Prostate gland (tissue), 2 donors: ENCODE data around the gene LPCAT3.
"Not testable (repeated sequence)": the region's sequence is repeated elsewhere in the genome, so short reads cannot be mapped to it uniquely, and the experiment has no call there.

Experiments used
- POLR2A ChIP-seq: fragments of 450-650 bp; IDR thresholded peaks from one replicate; pipeline ENCODE4 v1.6.1; 2016; ENCODE audit warnings: antibody characterized with exemption, mild to moderate bottlenecking
- TF ChIP-seq, protein P1 (sequence below), 4 experiments: fragments of 200-600 bp in 2 of 4; fragments of 450-650 bp in 2 of 4; sonication (generic) in 2 of 4; IDR thresholded peaks; 1 replicate in 3 of 4; 2 replicates in 1 of 4; pipeline ENCODE4 v1.5.1; 2016 to 2019; ENCODE audit warnings: antibody characterized with exemption in 4 of 4, mild to moderate bottlenecking in 2 of 4, moderate library complexity in 2 of 4

DNA sequence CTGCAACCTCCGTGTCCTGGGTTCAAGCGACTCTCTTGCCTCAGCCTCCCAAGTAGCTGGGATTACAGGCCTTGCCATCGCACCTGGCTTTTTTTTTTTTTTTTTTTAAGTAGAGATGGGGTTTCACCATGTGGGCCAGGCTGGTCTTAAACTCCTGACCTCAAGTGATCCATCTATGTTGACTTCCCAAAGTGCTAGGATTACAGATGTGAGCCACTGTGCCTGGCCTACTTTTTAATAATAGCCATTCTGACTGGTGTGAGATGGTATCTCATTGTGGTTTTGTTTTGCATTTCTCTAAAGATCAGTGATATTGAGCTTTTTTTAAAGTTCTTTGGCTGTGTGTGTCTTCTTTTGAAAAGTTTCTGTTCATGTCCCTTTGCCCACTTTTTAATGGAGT, 31.7 kb upstream of the LPCAT3 start:
- TF ChIP-seq POLR2A, result not testable (repeated sequence)
- TF ChIP-seq, protein P1, sequence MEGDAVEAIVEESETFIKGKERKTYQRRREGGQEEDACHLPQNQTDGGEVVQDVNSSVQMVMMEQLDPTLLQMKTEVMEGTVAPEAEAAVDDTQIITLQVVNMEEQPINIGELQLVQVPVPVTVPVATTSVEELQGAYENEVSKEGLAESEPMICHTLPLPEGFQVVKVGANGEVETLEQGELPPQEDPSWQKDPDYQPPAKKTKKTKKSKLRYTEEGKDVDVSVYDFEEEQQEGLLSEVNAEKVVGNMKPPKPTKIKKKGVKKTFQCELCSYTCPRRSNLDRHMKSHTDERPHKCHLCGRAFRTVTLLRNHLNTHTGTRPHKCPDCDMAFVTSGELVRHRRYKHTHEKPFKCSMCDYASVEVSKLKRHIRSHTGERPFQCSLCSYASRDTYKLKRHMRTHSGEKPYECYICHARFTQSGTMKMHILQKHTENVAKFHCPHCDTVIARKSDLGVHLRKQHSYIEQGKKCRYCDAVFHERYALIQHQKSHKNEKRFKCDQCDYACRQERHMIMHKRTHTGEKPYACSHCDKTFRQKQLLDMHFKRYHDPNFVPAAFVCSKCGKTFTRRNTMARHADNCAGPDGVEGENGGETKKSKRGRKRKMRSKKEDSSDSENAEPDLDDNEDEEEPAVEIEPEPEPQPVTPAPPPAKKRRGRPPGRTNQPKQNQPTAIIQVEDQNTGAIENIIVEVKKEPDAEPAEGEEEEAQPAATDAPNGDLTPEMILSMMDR (IDR thresholded peaks at IDR 0.05), result not testable (repeated sequence)
